Mucosa of descending colon (tissue), 3 donors: ENCODE data around the gene DAAM2. TPM values are rescaled to one million over a fixed set of nuclear protein-coding genes. Genes with fewer than 3 reads are reported as not detected.

Source experiments
- ATAC-seq: fragments of 200-7000 bp; cut with Tn5 transposase; one replicate; pipeline ENCODE4 v1.9.1; 2020; ENCODE audit warnings: mild to moderate bottlenecking, moderate library complexity
- DNase-seq, 3 donors: peaks; one replicate each; pipeline ENCODE4 v3.0.0-alpha.2; 2020
- H3K36me3 ChIP-seq: fragments of 200-600 bp; one replicate; pipeline ENCODE4 v1.8.0; 2021; ENCODE audit warnings: low read depth, mild to moderate bottlenecking
- H3K4me1 ChIP-seq: fragments of 200-600 bp; one replicate; pipeline ENCODE4 v1.8.0; 2021; ENCODE audit warnings: low read depth, mild to moderate bottlenecking
- H3K4me3 ChIP-seq: fragments of 200-600 bp; one replicate; pipeline ENCODE4 v1.8.0; 2021; ENCODE audit warnings: mild to moderate bottlenecking
- H3K9me3 ChIP-seq: fragments of 200-600 bp; one replicate; pipeline ENCODE4 v1.8.0; 2021; ENCODE audit warnings: mild to moderate bottlenecking
- CTCF ChIP-seq: fragments of 200-600 bp; IDR thresholded peaks from one replicate; pipeline ENCODE4 v1.8.0; 2022; ENCODE audit warnings: antibody characterized with exemption, mild to moderate bottlenecking
- intact Hi-C, 2 donors: fragments of 100-400 bp; cut with DNase I in 1 of 2; cut with micrococcal nuclease in 1 of 2; formaldehyde crosslinking; loops; one replicate each; pipeline versions ENCODE4 v1.11.0 to v1.11.1; 2022; cut with DNase I, micrococcal nuclease
- total RNA-seq, 3 donors: library from RNA; stranded (reverse); fragmentation: NEBNext Ultra II Directional in 2 of 3; extraction: Animal tissue kit (Norgen Biotek cat#: 25700) in 2 of 3; gene quantifications; one replicate each; pipeline versions ENCODE4 v1.2.1 to v1.2.4, GENCODE V29; 2021 to 2023
- donor health status: DM: no; HTN: no; CAD: no; lungs with moderate emphysema.
- donor health status: DM: no; HTN: no; CAD: no.
- donor health status: DM: no; HTN: yes; CAD: no.

Gene DAAM2
- total RNA-seq, 3 donors from 2014 or later: 6.1 to 27.8 (median 9.1) TPM

- DNase-seq (no peak), ATAC-seq (no peak)
- no peaks in the 10 kb centered on the region for H3K4me1 ChIP-seq
- H3K36me3 ChIP-seq: no peaks in the 10 kb centered on the region
- intact Hi-C loops: no loop called here
- no peaks in the 10 kb centered on the region for H3K9me3 ChIP-seq
- no peak overlapping the region for H3K4me3 ChIP-seq
- TF ChIP-seq CTCF: no peak
Measured at GRCh38 chr6:39904946-39905639, 112.9 kb downstream of the DAAM2 start.

GRCh38 chr6:39905640-39905975 lies 113.4 kb downstream of the DAAM2 start:
- TF ChIP-seq CTCF: no peak
- no peaks in the 10 kb centered on the region for H3K36me3 ChIP-seq
- DNase-seq: no peak
- no peak overlapping the region for H3K4me3 ChIP-seq
- intact Hi-C loops: no loop called here
- H3K9me3 ChIP-seq: no peaks in the 10 kb centered on the region
- ATAC-seq: no peak
- no peaks in the 10 kb centered on the region for H3K4me1 ChIP-seq

- DNase-seq: no peak
Measured at GRCh38 chr6:39906318-39906761, 114.2 kb downstream of the DAAM2 start.

GRCh38 chr6:39907871-39908575 lies 115.8 kb downstream of the DAAM2 start:
- Histone ChIP-seq H3K9me3 (no peaks in the 10 kb centered on the region), H3K36me3 (no peaks in the 10 kb centered on the region), H3K4me1 (no peaks in the 10 kb centered on the region), H3K4me3 (no peak overlapping the region)
- DNase-seq: no peak
- no peak for TF ChIP-seq CTCF
- intact Hi-C loops: no loop called here
- ATAC-seq: no peak

More at GRCh38 chr6:39906318-39906761, 114.2 kb downstream of the DAAM2 start:
- H3K36me3 ChIP-seq: no peaks in the 10 kb centered on the region
- no peak for ATAC-seq
- no peaks in the 10 kb centered on the region for H3K4me1 ChIP-seq
- intact Hi-C loops: no loop called here
- no peak for TF ChIP-seq CTCF
- H3K4me3 ChIP-seq: no peak overlapping the region
- no peaks in the 10 kb centered on the region for H3K9me3 ChIP-seq

GRCh38 chr6:39908838-39909583 lies 116.8 kb downstream of the DAAM2 start:
- H3K4me1 ChIP-seq: no peaks in the 10 kb centered on the region
- DNase-seq: no peak
- ATAC-seq: no peak
- intact Hi-C loops: no loop called here
- H3K9me3 ChIP-seq: no peaks in the 10 kb centered on the region
- H3K36me3 ChIP-seq: no peaks in the 10 kb centered on the region
- TF ChIP-seq CTCF: no peak
- H3K4me3 ChIP-seq: no peak overlapping the region
